Upper lobe of left lung (tissue), 4 donors: ENCODE results near the gene CERS2.

Experiments used
- CTCF ChIP-seq, 6 experiments: fragments of 450-650 bp in 4 of 6; fragments of 200-600 bp in 2 of 6; sonication (generic) in 2 of 6; IDR thresholded peaks; one replicate each; pipeline ENCODE4 v1.5.1; 2016 to 2019; ENCODE audit warnings: antibody characterized with exemption in 6 of 6
- POLR2A ChIP-seq, 4 donors: fragments of 450-650 bp; IDR thresholded peaks; one replicate each; pipeline ENCODE4 v1.5.1; 2016 to 2017; ENCODE audit warnings: antibody characterized with exemption in 4 of 4, mild to moderate bottlenecking in 2 of 4

- TF ChIP-seq CTCF (IDR thresholded peaks at IDR 0.05) (no peak), POLR2A (IDR thresholded peaks at IDR 0.05) (no peak)
Observed at GRCh38 chr1:150999926-151000325, 25.3 kb upstream of the CERS2 start.
